Stimulated activated CD4-positive, alpha-beta T cell treated with anti-CD3 and anti-CD28 coated beads, Interleukin-15, amount 100 ng/mL, for 1 hour (primary cell): Measurements from ENCODE around the gene ENO4.

ENCODE experiments used
- DNase-seq, 2 donors: peaks; one replicate each; pipeline ENCODE4 v3.0.0-alpha.2; 2020; ENCODE audit warnings: low read depth in 1 of 2, low spot score in 1 of 2

Gene ENO4

DNA sequence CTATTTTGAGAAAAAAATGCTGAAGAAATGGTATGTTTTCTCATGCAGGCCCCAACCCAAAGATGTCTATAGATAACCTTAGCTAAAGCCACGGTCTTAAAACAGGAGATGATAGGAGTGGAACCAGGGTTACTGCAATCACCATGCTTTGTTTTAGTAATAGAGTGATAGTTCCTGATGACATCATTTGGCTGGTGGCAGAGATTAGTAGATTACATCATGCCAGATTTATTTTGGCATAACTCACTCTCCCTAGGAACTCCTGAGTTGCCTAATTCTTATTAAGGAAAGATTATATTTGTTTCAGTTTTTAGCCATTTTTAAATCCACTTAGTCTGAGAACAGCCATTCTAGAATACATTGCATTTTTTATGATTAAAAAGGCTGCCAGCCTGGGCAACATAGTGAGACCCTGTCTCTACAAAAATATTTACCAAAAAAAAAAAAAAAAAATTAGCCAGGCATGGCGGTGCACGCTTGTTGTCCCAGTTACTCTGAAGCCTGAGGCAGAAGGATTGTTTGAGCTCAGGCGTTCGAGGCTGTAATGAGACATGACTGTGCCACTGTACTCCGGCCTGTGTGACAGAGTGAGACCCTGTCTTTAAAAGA, 17.8 kb downstream of the ENO4 start:
- no peak for DNase-seq

DNA sequence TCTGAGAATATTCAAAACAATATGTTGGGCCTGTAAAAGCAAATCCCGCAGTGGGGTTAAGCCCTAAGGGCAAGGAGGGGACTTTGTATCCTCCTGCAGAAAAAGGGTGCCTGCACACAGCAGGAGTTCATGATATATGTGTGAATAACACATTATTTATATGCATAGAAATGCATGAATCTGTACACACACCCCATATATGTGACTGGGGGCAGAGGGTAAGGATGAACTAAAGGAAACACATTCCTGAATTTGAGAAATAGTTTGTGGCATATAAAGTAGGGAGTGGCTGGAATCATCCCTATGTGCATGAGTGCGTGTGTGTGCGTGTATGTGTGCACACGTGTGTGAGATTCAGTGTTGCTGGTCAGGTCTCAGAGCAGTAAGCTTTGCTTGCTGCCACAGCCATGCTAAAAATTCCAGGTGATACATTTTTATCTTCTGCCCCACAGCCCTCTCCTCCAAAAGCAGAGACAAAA, 18.9 kb downstream of the ENO4 start:
- DNase-seq, result no peak

DNA sequence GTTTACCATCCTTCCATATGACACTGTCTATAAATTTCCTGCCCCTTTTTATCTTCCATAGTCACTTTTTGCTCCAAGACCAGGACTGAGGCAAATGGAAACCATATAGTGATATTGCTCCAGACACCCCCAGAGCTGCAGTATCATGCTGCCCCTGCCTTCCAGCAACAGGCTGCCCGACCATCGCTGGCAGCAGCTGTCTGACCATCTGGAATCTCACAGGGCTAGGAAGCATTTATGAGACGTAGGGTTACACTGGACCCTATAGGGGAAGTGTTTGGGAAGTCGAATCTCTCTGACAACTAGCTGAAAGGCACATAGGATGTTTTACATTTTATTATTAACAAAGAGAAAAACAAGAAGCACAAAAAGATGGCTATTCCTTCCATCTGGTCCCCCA, 19.4 kb downstream of the ENO4 start:
- DNase-seq, result no peak

DNA sequence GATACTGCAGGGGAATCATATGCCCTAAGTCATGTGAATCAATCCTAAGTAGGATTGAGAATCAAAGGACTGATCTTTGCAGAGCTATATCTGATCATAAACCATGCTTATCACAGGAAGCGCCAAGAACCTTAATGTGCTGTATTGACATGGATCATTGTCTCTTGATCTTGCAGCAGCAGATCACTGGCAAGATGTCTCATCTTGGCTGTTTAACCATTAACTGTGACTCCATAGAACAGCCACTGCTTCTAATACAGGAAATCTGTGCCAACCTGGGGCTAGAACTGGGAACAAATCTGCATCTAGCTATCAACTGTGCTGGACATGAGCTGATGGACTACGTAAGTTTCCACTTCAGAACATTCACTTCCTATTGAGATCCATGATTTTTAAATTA, 21.6 kb downstream of the ENO4 start:
- DNase-seq, result no peak

DNA sequence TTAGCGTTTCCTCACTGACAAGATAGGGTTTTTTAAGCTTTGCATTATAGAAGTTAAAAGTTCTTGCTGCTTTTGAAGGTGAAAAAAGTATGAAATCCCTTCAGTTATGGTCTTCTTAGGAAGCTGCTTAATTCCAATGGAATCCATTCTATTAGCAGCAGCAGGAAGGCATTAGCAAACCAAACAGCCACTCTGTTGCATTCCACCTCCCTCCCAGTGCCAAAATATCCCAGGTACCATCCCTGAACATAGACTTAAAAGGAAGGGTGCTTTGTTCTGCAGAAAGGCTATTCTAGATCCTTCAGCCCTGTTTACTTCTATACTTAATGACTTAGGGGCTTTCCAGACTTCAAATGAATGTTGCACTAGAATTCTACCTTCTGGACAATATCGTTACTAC, 23.8 kb downstream of the ENO4 start:
- DNase-seq, result no peak

DNA sequence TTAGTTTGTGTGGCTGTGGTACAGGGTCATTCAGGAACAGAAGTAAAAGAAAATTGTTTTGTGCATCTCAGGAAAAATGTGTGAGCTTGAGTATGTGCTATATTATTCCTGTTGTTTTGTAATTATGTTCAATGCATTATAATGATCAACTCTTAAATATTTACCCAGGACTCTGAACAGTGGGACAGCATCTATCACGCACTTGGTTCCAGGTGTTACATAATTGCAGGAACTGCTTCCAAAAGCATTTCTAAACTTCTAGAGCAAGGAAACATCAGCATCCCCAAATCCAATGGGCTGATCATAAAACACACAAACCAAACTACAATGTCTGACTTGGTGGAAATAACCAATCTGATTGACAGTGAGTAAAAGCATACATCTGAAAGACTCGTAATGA, 26.6 kb downstream of the ENO4 start:
- DNase-seq, result no peak

DNA sequence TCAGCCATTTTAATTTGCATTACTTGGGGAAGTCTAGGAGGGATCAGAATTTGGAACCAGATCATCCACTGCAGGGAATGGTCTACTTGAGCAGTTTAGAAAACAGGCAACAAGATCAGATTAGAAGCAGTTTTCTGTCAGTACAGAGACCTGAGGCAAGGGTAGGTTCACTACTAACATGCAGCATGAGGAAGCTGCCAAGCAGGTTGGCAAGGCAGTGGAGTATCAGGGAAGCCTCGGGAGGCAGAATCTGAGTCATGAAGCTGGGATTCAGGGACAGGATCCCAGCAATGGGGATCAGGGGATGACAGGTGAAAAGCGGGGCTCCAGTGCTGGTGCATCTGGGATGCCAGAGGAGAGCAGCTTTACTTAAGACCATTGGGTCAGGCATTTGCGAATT, 28.1 kb downstream of the ENO4 start:
- no peak for DNase-seq

DNA sequence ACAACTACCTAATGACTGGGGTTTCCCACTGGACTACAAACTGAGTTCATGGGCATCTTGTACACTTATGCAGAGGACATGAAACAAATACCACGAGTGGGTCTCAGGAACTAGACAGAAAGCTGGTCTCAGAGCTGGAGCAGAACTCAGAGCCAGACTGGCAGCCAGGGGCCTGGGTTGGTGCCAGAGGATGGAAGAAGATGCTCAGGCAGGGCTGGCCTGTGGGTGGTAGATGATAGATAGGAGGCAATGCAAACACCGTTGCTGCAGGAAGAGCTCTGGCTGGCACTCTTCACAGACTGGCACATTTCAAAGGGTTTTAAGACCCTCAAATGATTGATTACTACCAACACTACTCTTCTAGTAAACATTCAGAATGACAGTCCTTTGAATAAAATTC, 28.8 kb downstream of the ENO4 start:
- no peak for DNase-seq

DNA sequence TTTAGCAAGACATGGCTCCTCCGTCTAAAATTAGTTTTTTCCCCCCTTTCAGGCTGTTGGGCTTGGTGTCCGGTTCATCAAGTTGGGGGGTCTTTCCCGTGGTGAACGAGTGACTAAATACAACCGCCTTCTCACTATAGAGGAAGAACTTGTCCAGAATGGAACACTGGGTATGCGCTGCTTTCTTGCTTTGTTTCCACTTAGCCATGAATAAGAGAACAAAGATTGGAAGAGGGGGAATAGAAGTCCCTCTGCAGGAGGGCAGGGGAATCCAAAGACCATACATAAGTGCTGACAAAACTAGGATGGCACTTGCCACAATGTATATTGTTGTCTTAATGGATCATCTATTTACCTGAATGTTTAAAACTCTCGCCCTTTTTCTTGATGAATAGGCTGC, 30.5 kb downstream of the ENO4 start:
- DNase-seq, result no peak

DNA sequence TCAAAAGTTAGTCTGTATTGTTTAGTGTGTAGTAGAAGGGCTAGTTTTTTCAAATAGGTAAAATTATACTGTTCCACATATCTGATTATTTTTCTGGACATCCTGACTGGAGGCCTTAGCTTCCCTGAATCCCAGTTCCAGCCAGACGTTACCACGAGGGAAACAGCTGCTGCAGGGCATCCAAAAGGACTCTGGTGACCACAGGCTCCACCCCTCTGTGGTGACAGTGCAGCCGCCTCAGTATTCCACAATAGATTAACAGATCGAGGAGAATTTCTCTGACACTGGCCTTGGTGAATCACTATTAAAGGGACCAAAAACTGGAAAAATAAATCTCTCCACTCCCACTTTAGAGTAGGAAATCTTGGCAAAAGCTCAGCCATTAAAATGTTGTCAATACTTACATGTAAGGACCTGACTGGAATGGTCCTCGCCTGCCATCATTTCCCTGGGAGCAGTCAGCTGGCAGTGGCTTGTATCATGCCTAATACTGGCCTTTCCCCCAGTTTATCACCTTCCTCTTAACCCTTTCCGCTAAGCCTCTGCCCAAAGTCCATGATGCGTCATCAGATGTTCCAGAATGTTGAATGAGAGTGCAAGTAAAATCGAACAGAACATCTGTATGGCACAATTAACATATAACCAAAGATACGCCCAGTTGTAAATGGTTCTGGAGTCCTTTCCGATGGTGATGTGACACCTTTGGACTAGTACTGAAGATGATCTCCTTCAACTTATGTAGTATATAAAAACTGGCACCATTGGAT, 31.6 kb downstream of the ENO4 start:
- DNase-seq, result no peak

DNA sequence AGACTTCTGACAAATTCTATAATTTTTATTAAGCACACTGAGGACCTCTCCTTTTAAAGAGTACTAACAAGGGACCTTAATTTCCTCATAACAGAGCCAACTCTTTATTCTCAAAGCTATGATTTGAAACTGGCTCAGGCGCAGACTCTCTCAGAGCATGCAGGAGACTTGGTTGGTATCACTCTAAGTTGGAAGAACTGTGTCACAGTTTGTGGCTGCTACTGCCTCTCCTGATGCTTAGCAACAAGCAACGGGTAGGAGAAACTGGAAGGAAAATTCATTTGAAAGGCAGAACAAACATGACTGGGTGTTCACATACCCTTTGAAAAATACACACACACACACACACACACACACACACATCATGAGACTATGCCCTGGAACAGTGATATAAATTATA, 33.3 kb downstream of the ENO4 start:
- DNase-seq, result no peak

DNA sequence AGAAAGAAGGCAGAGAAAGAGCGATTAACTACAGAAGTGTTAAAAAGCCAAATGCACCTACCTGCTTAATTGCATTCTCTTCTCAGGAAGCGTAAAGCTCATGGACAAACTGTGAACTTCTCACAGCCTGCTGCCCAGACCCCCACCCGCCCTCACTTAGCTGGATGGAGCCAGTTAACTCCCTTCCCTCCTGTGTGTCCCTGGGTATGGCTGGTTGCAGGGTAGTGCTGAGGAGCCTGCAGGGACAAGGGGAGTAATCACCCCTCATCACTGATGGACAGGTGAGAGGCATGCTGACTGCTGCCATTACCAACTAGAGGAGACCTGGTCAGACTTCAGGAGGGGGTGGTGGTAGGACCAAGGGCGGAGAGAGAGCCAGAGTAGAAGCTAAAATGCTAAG, 37.5 kb downstream of the ENO4 start:
- DNase-seq, result no peak

DNA sequence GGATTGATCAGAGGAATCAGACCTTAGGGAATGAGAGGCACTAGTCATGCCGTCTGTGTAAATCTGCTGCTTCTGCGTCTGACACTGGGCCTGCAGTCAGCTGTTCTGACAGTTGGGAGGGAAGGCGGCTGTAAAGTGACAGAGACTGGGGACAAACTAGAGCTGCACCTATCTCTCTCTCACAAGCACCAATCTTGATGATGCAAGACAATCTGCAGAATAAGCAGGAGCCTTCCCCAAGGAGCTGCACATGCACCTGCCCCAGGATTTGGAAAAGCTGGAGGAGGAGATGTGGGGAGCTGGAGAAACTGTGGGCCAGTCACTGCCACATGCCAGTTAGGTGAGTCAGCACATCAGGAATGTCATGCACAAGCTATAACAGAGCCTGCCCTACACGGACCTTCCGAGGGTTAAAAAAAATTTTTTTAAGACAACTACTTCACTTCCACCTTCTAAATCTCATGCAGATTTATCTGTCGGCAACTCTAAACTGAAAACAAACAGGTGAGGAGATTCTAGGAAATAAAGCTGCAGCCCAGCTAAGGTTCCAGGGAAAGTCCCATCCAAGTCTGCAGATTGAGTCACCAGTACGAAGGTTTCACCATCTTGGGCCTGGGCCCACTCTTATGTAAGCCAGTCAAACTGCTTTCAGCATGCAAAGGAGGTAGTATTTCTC, 39.2 kb downstream of the ENO4 start:
- no peak for DNase-seq

DNA sequence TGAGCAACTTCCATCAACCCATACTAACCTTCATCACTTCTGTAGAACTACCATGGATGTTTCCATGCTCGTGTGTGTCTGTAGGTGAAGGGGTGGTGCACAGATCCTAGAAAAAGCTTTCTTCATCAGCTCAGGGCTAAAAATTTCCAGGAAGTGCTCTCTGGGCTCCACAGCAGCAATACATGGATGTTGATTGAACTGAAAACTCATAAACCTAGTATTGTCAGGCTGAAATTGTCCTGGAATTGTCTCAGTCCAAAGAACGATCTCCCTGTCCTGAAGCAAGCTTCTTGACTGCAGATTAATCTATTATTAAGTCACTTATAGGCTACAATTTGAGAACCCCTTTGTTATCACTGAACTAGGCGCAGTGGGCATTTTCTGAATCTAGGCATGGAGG, 39.8 kb downstream of the ENO4 start:
- no peak for DNase-seq

DNA sequence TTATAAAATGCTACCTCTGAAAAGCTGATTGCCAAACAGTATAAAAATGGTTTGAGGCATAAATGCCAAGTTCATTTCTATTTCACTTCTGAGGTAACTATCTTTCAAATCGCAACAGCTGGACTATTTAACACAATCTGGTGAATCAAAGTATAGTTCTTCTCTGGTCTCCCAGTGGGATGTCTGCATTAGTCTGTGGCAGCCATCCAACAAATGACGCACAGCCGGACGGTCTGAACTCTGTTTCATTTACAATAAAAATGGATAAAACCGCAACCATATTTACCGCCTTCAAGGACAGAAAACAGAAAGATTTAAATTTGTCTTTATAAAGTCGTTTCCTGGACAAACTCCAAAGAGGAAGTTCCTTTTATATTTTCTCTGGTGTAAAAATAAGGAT, 41.9 kb downstream of the ENO4 start:
- DNase-seq, result no peak

DNA sequence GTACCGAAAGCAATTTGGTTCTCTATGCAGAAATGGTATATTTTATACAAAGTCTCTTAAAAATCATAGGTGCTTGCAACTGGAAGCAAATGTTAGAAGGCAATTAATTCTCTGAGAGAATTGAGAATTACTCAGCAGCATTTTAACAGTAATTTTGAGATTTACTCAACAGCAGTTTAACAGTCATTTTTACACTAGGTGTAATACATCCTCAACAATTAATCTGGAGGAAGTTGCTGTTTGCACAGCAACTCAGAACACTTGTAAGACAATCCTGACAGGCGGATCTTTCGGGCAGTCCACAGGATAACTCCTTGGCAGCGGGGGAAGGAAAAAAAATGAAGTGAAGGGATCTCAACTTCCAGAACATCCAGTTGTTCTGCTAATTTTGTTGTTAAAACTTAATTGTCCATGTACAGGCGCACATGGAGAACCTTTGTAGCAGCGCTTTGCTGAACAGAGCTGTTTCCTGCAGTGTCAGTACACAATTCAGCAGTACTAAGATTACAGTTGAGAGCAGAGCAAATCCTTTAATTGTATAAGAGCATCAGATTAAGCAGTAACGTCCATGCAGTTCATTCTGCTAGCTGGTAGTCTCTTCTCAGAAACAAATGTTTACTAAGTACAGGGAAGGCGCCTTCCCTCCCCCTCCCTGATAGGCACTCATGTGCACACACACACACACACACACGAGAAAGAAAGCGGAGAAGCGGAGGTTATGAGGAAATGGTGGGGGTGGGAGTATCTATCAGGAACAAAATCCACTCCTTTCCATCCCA, 43.8 kb downstream of the ENO4 start:
- no peak for DNase-seq

DNA sequence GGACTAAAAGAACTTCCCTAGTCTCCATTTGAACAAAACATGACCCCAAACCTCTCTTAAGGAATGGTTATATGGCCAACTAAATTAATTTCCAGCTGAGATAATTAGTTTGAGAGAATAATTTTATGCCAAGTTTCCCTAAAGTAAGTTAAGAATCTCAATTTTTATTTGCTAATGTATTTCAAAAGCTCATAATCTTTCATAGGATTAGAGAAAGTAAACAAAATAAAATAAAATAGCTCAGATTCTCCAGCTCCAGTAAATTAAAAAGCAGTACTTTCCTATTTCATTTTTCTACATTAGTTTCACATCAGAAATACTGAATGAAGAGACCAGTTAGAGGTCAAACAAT, 44.4 kb downstream of the ENO4 start:
- DNase-seq, result no peak

DNA sequence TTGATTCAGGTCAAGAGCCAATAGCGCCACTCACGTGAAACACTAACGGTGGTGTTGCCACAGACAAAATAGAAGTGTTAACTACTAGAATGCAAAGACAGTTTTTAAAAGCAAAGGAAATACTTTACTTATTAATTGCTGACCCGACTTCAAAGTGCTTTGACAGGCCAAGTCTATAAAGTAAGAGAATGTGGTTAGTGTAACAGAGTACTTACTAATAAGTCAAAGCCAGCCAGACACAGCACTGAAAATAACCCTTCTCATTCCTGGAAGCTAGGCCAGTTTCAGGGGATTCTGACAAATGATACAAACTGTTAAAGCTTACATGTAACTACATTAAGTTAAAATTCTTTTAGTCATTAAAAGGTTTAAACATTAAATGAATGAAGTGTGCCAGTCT, 50.3 kb downstream of the ENO4 start:
- DNase-seq, result no peak

DNA sequence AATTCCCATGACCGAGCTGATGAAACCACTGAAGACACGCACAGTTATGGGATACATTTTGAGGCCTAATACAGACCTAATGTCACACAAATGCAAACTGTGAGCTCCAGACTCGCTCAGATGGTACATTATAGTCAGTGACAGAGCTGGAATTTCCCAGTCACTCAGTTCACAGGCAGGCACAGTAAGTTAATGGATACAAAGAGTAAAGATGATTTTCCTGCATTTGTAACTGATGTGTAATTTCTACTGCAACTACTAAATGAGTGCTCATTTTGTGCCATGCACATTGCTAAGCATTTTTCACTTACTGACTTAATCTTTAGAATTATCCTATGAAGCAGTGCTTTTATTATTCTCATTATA, 56.5 kb downstream of the ENO4 start:
- DNase-seq, result no peak

DNA sequence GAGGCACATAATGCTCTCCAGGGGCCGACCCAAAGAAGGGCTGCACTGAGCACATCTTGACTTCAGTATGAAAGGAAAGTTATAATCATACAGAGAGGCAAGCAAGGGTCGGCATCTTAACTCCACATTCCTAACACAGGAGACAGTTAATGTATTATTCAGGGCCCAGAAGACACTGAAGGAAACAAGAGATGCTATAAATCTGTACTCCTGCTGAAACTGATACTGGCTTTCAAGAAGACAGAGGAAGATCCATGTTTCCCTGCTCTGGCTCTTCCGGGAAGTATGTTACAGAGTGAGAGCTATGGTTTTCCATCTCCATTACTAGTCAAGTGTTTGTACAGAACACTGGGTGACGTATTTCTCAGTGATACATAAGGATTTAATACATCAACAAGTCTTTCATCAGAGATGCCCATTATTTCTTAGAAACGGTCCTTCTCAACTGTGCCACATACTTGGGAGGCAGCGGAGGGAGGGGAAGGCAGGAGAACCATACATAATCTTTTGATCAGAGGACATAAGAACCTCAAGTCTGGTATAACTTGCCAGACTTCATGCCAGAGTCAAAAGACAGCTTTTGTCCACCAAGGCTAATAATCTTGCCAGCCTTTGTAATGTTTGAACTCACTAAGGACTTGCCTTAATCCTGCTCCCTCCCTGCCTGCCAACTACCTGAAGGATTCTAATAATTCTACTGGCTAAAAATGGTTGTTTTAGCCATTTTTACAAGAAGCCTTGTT, 58.1 kb downstream of the ENO4 start:
- DNase-seq, result no peak

DNA sequence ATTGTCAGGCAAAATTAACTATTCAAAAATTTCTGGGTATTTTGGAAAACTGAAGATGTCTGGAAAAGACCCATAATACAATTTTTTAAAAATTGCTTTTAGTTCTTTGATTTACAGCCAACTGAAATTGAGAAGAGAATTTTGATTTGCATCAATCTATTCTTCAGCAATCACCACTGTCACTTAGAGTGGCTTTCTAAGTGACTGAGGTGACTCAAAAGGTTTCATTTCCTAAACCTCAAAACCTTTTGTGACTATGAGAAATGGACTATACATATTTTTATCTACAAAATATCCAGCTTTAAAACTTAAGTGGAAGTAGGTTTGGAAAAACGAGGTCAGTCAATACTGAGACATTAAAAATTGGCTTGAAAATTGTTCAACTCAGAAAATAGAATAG, 60.0 kb downstream of the ENO4 start:
- no peak for DNase-seq
